HG02642 (cell line): Measurements from ENCODE around the gene PRKCE.

Source experiments
- ATAC-seq: cut with Tn5 transposase; IDR thresholded peaks from one replicate; pipeline ENCODE4 v1.9.1; 2021; ENCODE audit warnings: mild to moderate bottlenecking; ENCODE audit not compliant: unreplicated experiment, poor library complexity

PRKCE gene

DNA sequence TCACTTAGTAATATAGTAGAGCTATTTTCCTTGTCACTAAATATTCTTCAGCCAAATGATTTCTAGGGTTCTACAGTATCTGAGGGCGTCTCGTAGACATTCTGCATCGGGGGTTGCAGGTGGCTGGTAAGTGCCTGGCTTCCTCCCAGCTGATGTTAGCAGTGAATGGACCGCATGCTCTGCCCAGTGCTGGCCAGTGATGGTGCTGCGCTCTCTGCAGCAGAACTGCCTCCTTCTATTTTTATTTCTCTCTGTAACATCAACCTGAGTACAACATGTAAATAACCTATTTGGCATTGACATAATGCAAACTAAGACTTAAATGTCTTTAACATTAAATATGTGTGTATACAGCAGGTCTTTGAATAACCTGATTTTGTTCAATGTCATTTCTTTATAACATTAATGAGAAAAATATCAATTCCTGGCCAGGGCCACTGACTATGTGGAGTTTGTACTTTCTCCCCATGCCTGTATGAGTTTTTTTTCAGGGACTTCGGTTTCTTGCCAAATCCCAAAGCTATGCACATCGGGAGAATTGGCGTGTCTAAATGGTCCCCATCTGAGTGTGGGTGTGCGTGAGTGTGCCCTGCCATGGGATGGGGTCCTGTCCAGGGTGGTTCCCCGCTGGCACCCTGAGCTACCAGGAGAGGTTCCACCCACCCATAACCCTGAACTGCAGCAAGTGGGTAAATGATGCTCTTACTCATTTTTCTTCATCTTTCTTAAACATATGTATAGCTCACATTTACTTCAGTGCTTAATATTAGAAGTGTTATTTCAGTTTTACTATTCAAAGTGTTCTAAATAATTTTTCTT is 367.5 kb downstream of the PRKCE start:
- ATAC-seq: no peak

DNA sequence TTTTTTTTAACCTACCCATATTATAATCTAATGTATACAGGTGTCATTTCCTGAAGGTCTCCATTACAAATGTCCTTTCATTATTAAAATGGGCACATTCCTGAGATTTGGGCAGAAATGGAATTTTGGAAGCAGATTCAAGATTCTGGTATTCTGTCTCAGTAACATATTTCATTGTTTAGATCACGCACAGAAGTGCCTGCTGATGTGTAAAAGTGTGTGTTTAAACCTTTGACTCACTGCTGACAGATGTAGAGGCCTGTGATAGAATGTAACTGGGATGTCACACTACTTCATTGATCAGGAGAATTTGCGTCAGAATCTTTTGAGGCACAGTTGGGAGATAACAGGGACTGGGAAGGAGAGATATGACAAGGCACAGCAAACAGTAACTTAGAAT is 368.9 kb downstream of the PRKCE start:
- no peak for ATAC-seq

DNA sequence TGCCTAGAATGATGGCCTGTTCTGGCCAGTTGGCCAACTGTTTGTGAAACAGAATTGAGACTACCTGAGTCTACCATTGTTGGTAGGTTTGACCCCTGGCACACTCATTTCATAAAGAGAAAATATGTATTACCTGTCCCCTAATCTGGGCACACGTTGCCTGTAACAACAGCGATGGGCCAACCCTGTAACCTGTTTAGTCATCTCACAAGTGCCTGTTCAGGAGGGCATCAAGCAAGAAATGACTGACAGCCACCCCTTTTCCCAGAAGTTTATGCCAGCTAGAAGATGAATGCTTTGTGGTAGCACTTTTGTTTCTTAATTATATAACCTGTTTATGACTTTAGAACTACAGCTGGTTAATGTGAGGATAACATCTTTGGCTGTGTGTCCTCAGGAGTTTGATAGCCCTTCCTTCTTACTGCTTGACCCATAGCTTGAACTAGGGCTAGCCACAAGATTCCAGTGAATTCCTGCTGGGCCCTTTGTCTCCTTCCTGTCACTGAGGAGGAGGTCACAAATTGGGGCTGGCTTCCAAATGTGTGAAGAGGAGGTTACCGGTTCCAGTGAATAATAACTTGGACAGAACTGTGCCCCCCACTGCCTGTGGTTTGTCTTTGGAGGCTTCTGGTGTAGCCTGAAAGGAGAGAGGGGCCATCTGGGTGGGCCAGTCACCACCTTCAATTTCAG is 371.8 kb downstream of the PRKCE start:
- ATAC-seq: no peak

DNA sequence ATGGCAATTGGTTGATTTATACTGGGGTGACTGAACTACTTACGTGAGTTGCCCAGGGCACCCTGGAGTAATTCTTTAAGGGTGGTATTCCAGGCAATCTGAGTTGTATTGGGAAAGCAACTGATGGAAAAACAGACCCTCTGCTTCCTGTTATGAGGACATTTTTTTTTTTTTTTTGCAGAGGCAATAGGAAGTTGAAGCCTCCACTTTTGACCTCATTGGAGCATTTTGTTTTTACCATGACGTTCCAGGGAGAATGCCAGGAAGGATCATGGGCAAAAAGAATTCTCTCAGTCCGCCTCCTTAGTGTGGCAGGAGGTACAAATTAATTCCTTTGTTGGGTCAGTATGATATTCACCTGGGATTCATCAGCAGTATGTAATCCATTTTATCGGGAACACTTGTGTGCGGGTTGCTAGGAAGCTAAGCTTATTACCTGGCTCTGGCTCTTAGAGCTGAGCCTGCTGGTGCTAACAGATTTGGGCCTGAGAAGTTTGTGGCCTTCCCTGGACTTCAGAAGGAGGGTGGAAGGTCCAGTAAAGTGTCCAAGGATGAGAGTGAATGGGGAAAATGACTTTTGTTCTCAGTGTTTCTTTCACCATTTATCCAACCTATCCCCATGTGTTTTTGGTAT is 372.8 kb downstream of the PRKCE start:
- no peak for ATAC-seq

DNA sequence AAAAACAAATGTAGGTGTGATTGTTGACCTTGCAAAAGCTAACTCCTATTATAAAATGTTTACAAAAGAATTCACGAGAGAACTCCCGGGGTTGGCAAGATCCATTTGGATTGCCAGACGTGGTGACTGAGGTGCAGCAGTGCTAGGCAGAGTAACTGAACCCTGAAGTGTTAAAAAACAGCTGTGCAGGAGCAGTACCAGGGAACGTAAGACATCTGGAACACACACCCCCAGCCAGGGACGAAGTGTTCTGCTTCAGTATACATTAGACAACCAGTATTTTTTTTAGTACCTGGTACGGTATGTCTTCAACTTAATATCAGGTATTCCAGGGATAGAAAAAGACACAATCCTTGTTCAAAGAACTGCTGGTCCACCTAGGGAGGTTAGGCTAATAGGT is 373.6 kb downstream of the PRKCE start:
- ATAC-seq: no peak

DNA sequence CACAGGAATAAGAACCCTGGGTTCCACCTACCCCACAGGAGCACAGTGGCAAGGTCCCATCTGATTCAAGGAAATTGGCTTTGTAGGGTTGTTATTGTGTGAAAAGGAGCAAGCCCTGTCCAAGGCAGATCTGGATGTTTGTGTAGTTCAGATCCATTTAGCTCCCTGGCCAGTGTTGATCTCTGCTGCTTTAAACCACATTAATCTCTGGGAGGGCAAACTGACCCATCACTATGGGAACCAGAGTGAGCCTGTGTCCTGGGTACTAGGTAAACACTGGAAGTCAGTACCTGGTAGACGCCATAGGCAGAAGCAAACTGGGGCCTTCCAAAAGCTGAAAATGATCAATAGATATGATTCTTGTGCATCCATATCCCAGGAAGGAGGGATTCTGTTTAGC is 374.2 kb downstream of the PRKCE start:
- no peak for ATAC-seq

DNA sequence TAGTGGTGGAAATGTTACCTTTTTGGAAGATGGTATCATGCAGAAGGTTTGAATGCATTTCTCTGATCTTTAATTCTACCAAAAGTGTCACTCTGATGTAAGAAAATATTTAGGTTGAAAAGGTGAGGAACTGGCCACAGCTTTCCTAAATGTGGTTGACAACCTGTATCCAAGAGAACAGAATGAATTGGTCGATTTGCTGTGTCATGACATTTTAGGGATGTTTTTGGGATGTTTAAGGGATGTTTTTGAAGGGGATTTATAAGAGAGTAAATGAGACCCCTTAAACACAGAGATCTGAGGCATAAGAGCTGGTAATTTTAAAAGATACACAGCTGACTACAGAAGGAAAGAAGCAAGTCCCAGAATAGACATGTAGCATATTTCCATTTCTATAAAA is 375.0 kb downstream of the PRKCE start:
- ATAC-seq: no peak

DNA sequence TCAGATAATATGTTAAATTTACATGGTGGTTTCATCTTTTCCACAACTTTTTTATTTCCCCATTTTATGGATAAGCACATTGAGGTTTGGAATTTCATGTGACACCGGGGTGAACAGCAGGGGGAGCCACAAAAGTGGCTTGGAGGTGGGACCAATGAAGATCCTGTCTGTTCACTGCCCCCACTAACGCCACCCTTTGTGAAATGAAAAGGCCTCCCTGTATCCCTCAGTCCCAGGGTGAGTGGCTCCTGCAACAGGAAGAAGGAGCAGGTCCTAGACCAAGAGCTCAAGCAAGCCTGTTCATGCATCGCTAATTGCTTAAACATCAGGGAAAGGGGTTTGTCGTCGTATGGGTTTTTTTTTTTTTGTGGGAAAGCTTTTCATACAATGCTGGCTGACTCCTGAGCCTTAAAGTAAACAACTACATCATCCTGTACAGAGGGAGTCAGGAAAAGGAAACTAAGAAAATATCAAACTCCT is 377.9 kb downstream of the PRKCE start:
- no peak for ATAC-seq

DNA sequence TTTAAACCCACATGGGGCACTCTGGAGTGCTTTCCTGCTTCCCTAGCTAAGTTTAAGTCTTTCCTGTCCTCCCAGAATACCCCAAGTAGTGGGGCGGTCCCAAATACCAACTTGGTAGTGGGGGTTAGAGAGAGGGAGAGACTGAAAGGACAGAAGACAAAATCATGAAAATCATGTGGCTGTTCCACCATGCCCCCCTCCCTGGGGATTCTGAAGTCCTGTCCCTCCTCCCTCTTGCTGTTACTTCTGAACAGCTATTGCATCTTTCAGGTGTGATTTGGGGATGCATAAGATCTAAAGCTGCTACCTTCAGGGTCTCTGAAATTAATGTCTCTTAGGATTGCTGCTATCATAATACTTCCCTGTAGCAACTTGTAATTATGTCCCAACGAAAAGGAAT is 378.9 kb downstream of the PRKCE start:
- no peak for ATAC-seq

DNA sequence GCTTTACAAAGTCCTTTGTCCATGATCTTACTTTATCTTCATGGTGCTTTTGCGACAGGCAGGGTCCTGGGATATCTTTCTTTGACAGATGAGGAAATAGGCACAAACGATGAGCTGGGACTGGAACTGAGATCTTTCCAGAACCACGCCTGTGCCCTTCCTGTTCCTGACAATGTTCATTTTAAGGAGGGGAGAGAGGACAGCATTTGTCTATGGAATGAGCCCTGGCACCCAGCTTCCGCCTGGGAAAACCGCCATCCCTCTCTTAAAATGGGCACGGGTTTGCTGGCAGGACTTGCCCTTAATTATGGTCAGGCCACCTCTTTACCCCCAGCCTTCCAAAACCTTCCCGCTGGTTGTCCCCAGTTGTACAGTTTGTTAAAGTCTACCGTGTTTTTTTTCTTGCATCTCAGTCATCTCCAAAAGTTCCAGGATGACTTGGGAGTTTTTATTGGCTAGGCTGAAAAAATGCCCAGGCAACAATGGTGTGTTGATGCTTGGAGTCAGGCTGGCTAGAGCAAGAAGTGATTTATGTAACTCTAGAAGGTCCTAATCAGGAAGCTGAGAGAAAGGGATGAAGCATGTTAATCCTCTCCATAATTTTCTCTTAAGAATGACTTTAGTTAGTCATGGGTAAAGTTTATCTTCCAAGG is 380.8 kb downstream of the PRKCE start:
- ATAC-seq: no peak

DNA sequence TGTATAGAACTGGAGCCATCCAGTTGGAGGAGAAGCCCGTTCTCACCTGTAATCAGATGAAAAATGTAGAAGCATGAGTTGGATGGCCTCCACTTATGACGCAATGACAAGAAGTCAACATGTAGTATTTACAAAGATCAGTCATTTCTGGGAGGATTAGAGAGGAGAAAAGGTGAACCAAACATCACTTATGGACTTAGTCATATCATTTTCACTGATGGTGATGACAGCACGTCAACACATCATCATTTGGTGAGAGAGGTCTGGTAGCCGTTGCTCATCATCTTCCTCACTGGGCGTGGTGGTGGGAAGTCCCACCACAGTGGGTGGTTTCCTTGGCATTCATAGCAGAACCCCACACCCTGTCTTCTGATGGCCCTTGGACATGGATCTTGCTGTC is 381.5 kb downstream of the PRKCE start:
- no peak for ATAC-seq

DNA sequence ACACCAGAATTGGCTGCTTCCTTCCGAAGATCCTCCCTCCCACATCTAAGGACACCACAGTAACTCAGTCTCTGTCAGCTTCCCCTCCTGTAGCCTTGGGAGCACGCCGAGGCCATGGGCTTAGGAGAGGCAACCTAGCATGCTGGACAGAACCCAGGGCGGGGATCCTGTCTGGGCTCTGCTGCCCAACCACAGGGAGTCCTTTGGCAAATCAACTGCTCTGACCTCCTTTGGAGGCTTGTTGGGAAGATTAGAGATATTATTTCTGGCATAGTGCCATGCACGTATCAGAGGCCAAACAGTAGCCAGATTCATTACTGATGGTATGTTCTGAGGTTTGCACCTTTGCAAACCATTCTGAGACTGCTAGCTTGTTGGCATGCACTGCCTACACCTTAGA is 383.1 kb downstream of the PRKCE start:
- ATAC-seq: no peak

DNA sequence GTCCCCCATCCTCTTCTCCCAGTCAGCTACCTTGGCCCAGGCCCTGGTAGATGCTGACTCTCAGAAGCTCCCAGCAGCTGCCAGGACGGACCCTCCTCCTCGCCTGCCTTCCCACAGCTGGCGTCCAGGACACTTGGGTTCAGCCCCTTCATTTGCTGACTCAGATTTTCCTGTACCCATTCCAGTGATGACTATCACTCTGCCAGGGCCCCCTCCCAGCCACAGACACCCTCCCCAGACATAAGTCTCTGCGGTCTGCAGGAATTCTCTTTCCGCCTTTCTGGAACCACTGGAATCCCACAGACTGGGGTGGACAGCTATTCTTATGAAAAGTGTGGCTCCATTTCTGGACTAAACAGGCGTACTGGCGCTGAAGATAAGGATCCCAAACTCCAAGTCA is 385.5 kb downstream of the PRKCE start:
- no peak for ATAC-seq

DNA sequence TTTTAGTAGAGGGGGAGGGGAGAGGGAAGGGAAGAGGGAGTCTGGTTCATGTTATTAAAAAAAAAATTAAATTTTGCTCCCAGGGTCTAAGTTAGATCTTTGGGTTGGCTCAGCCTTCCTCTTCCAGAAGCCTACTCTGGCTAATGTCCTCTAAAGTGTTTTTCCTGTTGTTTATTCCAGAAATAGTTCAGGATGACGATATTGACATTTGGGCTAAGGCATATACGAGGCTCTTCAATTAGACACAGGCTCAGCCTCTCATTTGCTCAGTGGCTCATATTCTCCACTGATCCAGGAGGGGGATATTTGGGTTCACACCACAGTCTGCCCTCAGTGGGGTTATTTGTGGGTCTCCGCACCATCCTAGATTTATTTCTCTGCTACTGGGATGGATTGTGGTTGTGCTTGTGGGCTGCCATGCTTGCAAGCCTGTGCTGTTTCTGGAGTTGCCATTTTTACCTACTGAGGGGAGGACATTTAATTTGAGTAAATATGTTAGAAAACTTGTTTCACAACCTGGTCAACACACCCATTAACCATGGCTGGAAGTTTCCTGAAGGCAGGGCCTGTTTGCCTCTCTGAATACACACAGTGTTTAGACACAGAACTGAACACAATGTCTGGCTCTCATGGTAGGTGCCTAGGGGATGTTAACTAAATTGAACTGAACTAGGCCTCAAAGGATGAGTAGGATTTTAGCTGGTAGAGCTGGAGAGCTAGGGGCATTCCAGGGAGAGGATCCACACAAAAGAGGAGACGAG is 388.2 kb downstream of the PRKCE start:
- ATAC-seq: no peak

DNA sequence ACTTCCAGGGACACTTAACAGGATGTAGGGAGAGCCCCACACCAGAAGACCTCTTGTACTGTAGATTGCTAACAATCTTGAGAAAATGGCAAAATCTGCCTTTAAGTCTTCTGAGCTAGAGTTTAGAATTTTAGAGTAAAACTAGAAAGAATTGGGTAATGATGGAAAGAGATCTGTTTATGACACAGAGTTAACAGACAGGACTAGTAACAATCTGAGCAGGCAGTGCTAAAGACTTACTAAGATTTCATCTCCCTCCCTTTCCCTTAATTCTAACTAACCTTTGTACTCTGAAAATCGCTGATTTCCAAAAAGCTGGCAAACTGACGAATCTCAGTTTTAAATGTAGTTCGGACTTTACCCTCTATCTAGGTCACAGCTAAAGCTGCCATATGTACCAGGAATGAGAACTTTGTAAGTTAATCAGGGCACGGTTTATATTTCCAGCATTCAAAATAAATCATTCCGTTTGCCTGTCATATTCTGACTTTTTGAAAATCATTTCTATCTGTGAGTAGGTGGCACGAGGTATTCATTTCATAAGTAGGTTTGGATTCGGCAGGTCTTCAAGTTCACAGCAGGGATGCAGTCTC is 389.2 kb downstream of the PRKCE start:
- ATAC-seq: no peak

DNA sequence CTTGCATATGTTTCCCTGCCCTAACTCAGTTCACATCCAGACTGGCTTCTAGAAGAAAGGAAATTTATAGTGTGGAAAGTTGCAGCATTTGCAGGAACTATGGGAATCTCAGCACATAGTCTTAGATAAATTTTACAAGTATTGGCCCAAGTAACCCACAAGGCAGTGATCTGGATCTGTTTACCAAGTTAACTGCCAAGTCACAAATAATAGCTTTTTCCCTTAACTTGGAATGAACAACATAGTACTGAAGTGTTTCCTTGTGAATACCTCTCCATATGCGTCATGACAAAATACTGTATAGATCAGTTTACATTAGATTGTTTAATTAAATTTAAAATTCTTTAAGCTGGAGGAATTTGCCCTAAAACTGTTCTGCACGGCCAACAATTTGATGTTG is 390.0 kb downstream of the PRKCE start:
- ATAC-seq: no peak

DNA sequence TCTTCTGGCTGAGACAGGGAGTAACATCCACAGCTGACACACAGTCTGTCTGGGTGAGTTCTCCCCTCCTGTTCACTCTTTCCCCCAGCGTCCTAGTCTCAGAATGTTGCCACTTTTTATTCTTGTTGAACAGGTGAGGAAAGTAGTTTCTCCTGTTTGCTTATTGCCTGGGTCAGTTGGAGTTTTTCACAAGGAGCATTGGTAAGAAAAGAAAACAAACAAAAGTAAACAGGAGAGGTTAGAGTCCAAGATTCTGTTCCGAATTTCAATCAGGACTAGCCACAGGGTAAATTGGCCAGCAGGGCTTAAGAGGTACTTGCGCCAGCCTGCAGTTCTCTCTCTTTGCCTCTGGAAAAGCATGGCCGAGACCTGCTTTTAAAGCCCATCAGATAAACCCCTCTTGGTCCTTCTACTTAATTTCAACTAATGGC is 390.7 kb downstream of the PRKCE start:
- no peak for ATAC-seq

DNA sequence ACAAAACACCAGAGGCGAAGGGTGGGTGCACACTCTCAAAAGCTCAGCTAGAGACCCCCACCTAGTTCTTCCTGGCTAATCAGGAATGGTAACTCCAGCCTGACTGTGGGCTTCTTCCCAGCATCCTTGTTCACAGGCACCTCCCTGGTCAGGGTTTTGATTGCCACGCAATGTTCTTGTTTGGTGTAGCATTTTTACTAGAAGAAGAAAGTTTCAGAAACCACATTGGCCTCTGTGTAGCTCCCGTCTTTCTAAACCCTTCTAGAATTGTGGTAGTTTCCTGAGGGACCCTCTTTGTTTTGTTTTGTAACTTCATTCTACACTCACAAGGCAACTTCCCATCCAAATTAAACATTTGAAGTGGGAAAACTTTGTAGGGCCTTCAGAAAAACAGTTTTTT is 391.2 kb downstream of the PRKCE start:
- ATAC-seq: no peak

DNA sequence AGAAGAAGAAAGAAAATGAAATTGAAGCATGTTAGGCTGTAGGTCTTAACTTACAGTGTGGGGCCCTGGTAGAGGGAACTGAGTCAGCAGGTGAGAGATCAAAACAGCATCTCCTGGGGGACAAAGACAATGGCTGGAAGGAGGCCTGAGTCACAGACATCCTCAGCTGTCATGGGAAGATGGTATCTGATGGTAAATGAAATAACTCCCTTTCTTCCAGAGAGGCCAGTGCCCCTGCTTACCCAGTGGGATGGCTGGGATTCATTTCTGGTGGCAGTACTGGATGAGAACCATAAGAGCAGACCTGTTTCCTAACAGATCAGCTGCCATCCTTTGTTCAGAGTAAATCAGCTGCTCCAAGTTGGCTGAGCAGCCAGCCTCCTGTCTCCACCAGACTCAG is 394.4 kb downstream of the PRKCE start:
- no peak for ATAC-seq

DNA sequence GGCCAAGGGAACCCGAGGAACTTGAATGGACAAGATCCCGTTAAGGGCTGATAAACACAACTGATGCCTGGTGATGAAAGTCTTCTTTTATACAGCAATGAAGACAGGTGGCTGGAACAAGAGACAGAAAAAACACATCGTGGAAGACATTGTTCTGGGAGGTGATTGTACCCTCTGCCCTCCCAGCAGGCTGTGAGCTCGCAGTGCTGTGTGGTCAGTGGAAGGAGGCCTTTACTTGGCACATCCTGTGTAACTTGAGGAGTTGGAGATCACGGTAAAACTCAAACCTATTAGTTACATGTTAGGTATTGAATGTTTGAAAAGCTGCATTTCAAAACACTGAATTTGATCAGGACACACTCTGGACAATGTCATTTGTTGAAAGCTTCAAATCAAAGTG is 395.8 kb downstream of the PRKCE start:
- ATAC-seq: no peak
